ENCODE measurements around the gene OR2V2.

OR2V2 gene

GRCh38 chr5:181203093-181203711 lies 55.8 kb downstream of the OR2V2 start:
- FAIRE-seq (no peak), DNase-seq (ENCODE audit: insufficient read length, low spot score) (no peak)

- no peak for DNase-seq (ENCODE audit: insufficient read length, low spot score)
Measured at GRCh38 chr5:181203777-181204112, 56.4 kb downstream of the OR2V2 start.

GRCh38 chr5:181204113-181204825 lies 56.9 kb downstream of the OR2V2 start:
- FAIRE-seq (no peak), DNase-seq (ENCODE audit: insufficient read length, low spot score) (no peak)

More at GRCh38 chr5:181203777-181204112, 56.4 kb downstream of the OR2V2 start:
- FAIRE-seq: no peak

GRCh38 chr5:181204826-181205760 lies 57.7 kb downstream of the OR2V2 start, which contains the start of gene TRIM7:
Gene TRIM7, minus strand, starts transcription at chr5:181205196. Its CDS starts 86 bp downstream, at chr5:181205110.
- no peak for DNase-seq (ENCODE audit: insufficient read length, low spot score)
- FAIRE-seq: no peak

GRCh38 chr5:181205761-181206649 lies 58.6 kb downstream of the OR2V2 start:
- FAIRE-seq: peak; percentile 44
- DNase-seq (ENCODE audit: insufficient read length, low spot score): no peak

GRCh38 chr5:181207214-181207959 lies 60.0 kb downstream of the OR2V2 start:
- FAIRE-seq (peak; percentile 28), DNase-seq (ENCODE audit: insufficient read length, low spot score) (no peak)

GRCh38 chr5:181207960-181208253 lies 60.5 kb downstream of the OR2V2 start:
- DNase-seq (ENCODE audit: insufficient read length, low spot score) (no peak), FAIRE-seq (peak; percentile 80)
